Nephron (organoid): ENCODE measurements around the gene LMTK3.

Experiments
- H3K27ac Mint-ChIP-seq, 3 experiments: 2 replicates each; pipeline ENCODE4 v1.8.0; 2020; ENCODE audit warnings: mixed read lengths in 3 of 3, mild to moderate bottlenecking in 2 of 3, moderate library complexity in 1 of 3
- H3K27me3 Mint-ChIP-seq: 2 replicates; pipeline ENCODE4 v1.8.0; 2021; ENCODE audit warnings: low read depth, mild to moderate bottlenecking, moderate library complexity, mixed read lengths
- H3K36me3 Mint-ChIP-seq: 2 replicates; pipeline ENCODE4 v1.8.0; 2020; ENCODE audit warnings: low read depth, mixed read lengths
- H3K4me1 Mint-ChIP-seq: 2 replicates; pipeline ENCODE4 v1.8.0; 2020; ENCODE audit warnings: mixed read lengths
- H3K4me3 Mint-ChIP-seq, 3 experiments: 2 replicates each; pipeline ENCODE4 v1.8.0; 2020; ENCODE audit warnings: mild to moderate bottlenecking in 3 of 3, mixed read lengths in 3 of 3, moderate library complexity in 2 of 3
- H3K9me3 Mint-ChIP-seq: 2 replicates; pipeline ENCODE4 v1.8.0; 2020; ENCODE audit warnings: mixed read lengths
- TF ChIP-seq, protein P1 (sequence below), 3 experiments: fragments of 200-600 bp; sonication (generic); IDR thresholded peaks; one replicate each; pipeline ENCODE4 v1.5.0; 2021; ENCODE audit warnings: antibody characterized with exemption in 3 of 3; ENCODE audit not compliant: unreplicated experiment in 3 of 3

Gene LMTK3

DNA sequence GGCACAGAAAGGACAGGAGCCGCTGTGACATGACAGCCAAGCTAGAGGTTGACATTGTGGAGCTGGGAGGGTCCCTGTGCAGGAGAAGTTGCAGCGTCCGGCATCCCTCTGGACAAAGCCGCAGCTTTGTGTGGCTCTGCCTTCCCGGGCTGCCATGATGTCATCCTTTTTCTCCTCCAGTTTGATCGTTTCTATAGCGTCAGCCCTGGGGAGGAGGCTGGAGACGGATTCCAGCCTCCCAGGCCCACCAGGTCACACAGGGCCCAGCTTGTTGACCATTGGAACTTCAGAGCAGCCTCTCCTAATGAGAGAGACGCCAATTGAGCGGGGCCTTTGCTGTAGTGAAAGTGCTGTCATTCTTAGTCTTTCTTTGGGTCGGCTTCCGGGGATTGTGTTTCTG is 60.0 kb downstream of the LMTK3 start:
- Mint-ChIP-seq H3K36me3 (peaks cover 38% of the 10 kb centered on the region), H3K9me3 (no peaks in the 10 kb centered on the region), H3K27ac (no peak overlapping the region), H3K4me1 (no peaks in the 10 kb centered on the region), H3K27me3 (no peaks in the 10 kb centered on the region), H3K4me3 (no peak overlapping the region)
- TF ChIP-seq, protein P1, sequence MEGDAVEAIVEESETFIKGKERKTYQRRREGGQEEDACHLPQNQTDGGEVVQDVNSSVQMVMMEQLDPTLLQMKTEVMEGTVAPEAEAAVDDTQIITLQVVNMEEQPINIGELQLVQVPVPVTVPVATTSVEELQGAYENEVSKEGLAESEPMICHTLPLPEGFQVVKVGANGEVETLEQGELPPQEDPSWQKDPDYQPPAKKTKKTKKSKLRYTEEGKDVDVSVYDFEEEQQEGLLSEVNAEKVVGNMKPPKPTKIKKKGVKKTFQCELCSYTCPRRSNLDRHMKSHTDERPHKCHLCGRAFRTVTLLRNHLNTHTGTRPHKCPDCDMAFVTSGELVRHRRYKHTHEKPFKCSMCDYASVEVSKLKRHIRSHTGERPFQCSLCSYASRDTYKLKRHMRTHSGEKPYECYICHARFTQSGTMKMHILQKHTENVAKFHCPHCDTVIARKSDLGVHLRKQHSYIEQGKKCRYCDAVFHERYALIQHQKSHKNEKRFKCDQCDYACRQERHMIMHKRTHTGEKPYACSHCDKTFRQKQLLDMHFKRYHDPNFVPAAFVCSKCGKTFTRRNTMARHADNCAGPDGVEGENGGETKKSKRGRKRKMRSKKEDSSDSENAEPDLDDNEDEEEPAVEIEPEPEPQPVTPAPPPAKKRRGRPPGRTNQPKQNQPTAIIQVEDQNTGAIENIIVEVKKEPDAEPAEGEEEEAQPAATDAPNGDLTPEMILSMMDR (IDR thresholded peaks at IDR 0.05; ENCODE audit: unreplicated experiment in 3 of 3): no peak

DNA sequence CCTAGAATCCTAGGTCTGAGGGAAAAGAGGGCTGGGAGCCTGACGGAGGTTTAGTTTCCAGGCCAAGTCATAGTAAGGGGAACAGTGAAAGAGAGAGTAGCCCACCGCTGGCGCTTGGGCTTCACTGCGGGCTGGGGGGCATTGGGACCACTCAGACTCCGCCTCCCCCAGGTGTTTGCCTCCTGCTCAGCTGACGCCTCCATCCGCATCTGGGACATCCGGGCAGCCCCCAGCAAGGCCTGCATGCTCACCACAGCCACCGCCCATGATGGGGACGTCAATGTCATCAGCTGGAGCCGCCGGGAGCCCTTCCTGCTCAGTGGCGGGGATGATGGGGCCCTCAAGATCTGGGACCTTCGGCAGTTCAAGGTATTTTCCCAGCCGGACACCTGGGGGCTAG is 60.8 kb downstream of the LMTK3 start:
- no peaks in the 10 kb centered on the region for H3K9me3 Mint-ChIP-seq
- H3K4me3 Mint-ChIP-seq: no peak overlapping the region
- H3K27ac Mint-ChIP-seq: no peak overlapping the region
- H3K4me1 Mint-ChIP-seq: peaks cover under 1% of the 10 kb centered on the region
- peaks cover 38% of the 10 kb centered on the region for H3K36me3 Mint-ChIP-seq
- TF ChIP-seq, protein P1 (IDR thresholded peaks at IDR 0.05; ENCODE audit: unreplicated experiment in 3 of 3): no peak
- no peaks in the 10 kb centered on the region for H3K27me3 Mint-ChIP-seq

DNA sequence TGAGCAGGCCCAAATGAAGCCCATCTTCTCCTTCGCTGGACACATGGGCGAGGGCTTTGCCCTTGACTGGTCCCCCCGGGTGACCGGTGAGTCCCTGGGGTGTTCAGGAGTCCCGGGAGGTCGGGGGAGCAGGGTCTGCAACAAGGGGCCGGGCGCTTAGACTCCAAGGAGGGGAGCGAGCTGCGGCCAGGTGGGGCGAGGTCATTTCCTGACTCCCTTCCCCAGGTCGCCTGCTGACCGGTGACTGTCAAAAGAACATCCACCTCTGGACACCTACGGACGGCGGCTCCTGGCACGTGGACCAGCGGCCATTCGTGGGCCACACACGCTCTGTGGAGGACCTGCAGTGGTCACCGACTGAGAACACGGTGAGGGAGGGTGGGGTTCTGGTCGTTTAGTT is 61.2 kb downstream of the LMTK3 start:
- H3K27ac Mint-ChIP-seq: no peak overlapping the region
- TF ChIP-seq, protein P1 (IDR thresholded peaks at IDR 0.05; ENCODE audit: unreplicated experiment in 3 of 3): no peak
- H3K36me3 Mint-ChIP-seq: peaks cover 38% of the 10 kb centered on the region
- no peak overlapping the region for H3K4me3 Mint-ChIP-seq
- no peaks in the 10 kb centered on the region for H3K27me3 Mint-ChIP-seq
- peaks cover 4% of the 10 kb centered on the region for H3K4me1 Mint-ChIP-seq
- no peaks in the 10 kb centered on the region for H3K9me3 Mint-ChIP-seq

DNA sequence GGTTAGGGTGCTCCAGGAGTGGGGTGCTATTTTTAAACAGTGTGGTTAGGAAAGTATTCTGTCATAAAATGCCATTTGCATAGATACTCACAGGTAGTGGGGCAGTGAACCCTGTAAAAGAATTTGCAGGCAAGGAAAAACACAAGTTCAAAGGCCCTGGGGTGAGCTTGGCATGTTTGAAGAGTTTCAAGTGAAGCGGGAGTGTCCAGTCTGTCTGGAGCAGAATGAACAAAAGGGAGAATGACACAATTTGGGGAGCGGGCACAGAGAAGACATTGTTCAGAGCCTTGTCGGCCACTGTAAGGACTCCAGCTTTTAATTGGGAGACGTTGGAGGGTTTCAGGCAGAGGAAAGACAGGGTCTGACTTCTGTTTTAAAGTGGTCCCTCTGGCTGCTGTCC is 63.1 kb downstream of the LMTK3 start:
- TF ChIP-seq, protein P1 (IDR thresholded peaks at IDR 0.05; ENCODE audit: unreplicated experiment in 3 of 3): no peak
- H3K9me3 Mint-ChIP-seq: no peaks in the 10 kb centered on the region
- H3K4me1 Mint-ChIP-seq: peaks cover 15% of the 10 kb centered on the region
- peaks cover 36% of the 10 kb centered on the region for H3K36me3 Mint-ChIP-seq
- H3K4me3 Mint-ChIP-seq: peak overlapping the region in 2 of 3 experiments; percentile 85 to 90
- H3K27me3 Mint-ChIP-seq: no peaks in the 10 kb centered on the region
- no peak overlapping the region for H3K27ac Mint-ChIP-seq

DNA sequence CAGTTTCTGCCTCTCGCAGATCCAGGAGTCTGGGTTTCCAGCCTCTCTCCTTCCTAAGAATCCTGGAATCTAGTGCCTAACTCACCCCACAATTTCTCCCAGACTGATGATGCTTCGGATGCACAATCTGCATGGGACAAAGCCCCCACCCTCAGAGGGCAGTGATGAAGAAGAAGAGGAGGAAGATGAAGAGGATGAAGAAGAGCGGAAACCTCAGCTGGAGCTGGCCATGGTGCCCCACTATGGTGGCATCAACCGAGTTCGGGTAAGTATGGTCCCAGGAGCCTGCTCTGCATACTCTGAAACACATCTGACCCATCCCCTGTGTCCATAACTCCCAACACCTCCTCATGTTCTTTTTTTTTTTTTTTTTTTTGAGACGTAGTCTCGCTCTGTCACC is 65.1 kb downstream of the LMTK3 start:
- Mint-ChIP-seq H3K4me3 (peak overlapping the region; percentile 85 to 94 (median 90)), H3K9me3 (no peaks in the 10 kb centered on the region), H3K27me3 (no peaks in the 10 kb centered on the region), H3K36me3 (peaks cover 33% of the 10 kb centered on the region), H3K27ac (peak overlapping the region in 2 of 3 experiments; percentile 95), H3K4me1 (peaks cover 15% of the 10 kb centered on the region)
- TF ChIP-seq, protein P1 (IDR thresholded peaks at IDR 0.05; ENCODE audit: unreplicated experiment in 3 of 3): no peak

DNA sequence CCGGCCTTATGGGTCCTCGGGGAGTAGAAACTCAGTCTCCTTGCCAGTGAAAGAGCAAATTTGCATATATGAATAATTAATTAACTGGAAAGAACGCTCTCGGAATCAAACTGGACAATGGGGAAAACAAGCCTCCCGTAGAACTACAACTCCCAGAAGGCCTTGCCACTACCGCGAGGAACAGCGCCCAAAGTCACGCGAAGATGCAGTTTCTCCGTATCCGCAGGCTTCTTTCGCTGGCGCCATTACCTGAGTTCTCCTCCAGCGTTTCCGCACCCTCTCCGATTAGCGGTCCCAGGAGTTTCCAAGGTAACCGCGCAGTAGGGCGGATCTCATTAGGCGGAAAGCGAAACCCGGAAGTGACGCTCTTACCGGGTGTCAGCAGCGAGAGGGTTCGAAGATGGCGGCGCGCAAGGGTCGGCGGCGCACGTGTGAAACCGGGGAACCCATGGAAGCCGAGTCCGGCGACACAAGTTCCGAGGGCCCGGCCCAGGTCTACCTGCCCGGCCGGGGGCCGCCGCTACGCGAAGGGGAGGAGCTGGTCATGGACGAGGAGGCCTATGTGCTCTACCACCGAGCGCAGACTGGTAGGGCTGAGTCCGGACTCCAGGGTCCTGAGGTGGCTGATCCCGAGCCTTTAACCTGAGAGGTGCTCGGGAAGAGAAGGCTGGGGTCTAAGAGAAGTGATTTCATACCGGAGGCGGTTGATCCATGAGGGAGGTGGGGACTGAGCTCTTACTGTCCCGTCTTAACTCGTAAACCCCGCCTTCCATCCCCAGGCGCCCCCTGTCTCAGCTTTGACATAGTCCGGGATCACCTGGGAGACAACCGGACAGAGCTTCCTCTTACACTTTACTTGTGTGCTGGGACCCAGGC is 65.8 kb downstream of the LMTK3 start, which contains the start of gene GRWD1:
TSS of gene GRWD1 (plus strand) at position 378 of the 876 bp plus-strand sequence. CDS start at position 401, 23 bp downstream.
- no peaks in the 10 kb centered on the region for H3K27me3 Mint-ChIP-seq
- H3K36me3 Mint-ChIP-seq: peaks cover 28% of the 10 kb centered on the region
- H3K4me3 Mint-ChIP-seq: peak within 1 kb of the TSS; percentile 85 to 94 (median 90)
- peak within 1 kb of the TSS; percentile 92 to 95 (median 95) for H3K27ac Mint-ChIP-seq
- H3K9me3 Mint-ChIP-seq: no peaks in the 10 kb centered on the region
- TF ChIP-seq, protein P1 (IDR thresholded peaks at IDR 0.05; ENCODE audit: unreplicated experiment in 3 of 3): no peak
- H3K4me1 Mint-ChIP-seq: peaks cover 15% of the 10 kb centered on the region
